ENCODE measurements around the gene CNPY1. TPM values are rescaled to one million over a fixed set of nuclear protein-coding genes. Genes with fewer than 3 reads are reported as not detected.

Gene CNPY1
- total and polyA plus RNA-seq, 2 of the 8 experiments (the other 6 are each of a cell fraction or from before 2014, with no cell fraction given): not detected

- DNase-seq (ENCODE audit: low read depth in 1 of 2, low spot score in 2 of 2) (no peak), FAIRE-seq (no peak)
- H3K4me3 ChIP-seq (ENCODE audit: extremely low read depth in 1 of 4, insufficient read depth in 2 of 4, low read depth in 3 of 4, low read length in 4 of 4): no peak overlapping the region
- H3K79me1 ChIP-seq (ENCODE audit: low read depth, low read length): no peaks in the 10 kb centered on the region
- H3K36me3 ChIP-seq (ENCODE audit: control insufficient read depth in 2 of 4, insufficient read depth in 4 of 4, low read length in 3 of 4): no peaks in the 10 kb centered on the region
- H2AK5ac ChIP-seq (ENCODE audit: low read depth, low read length): no peak overlapping the region
- no peak overlapping the region for H3K9ac ChIP-seq (replicated peaks in 1 of 4; ENCODE audit: extremely low read depth in 1 of 4, low read depth in 3 of 4, low read length in 3 of 4)
- H3K79me2 ChIP-seq (ENCODE audit: control insufficient read depth in 1 of 2, insufficient read depth in 2 of 2, low read length in 2 of 2): no peaks in the 10 kb centered on the region
- no peak overlapping the region for H3K14ac ChIP-seq (ENCODE audit: insufficient read length)
- H3K18ac ChIP-seq (ENCODE audit: extremely low read depth, low read length): no peak overlapping the region
- CTCF ChIA-PET (ENCODE audit: partially characterized antibody): interaction anchor here (0.6 to 9.4 kb wide), 3 partner anchors 11 to 42 kb away, joined by 3 to 64 read pairs (median 3); no protein-coding TSS in a partner anchor
- POLR2A ChIA-PET (ENCODE audit: partially characterized antibody): no interaction called here
- H3K4ac ChIP-seq (replicated peaks; ENCODE audit: insufficient read length, low read depth, low read length): no peak overlapping the region
- no peaks in the 10 kb centered on the region; a peak in 1 of 7 replicates for H3K4me1 ChIP-seq (replicated peaks in 1 of 4; ENCODE audit: control insufficient read depth in 3 of 4, insufficient read depth in 4 of 4, low read length in 3 of 4)
- H4K5ac ChIP-seq (ENCODE audit: insufficient read length, low read depth, low read length): no peak overlapping the region
- 96% methylated on average over 10 of the region's 10 CpGs; no CpG with 5 or more reads in 1 of the 2 experiments for WGBS, 2 experiments (ENCODE audit: extremely low coverage in 1 of 2, insufficient coverage in 1 of 2, insufficient read length in 1 of 2, insufficient replicate concordance in 2 of 2, low coverage in 1 of 2, low lambda C conversion rate in 2 of 2, missing lambda C conversion rate in 1 of 2)
- H4K8ac ChIP-seq (ENCODE audit: extremely low read depth, insufficient read depth, low read length): no peak overlapping the region
- no peak overlapping the region for H2BK12ac ChIP-seq (ENCODE audit: low read depth, low read length)
- no peak overlapping the region for H2BK15ac ChIP-seq (ENCODE audit: low read length)
- H4K91ac ChIP-seq (replicated peaks; ENCODE audit: insufficient read length, low read length): no peak overlapping the region
- no peak overlapping the region for H3K27ac ChIP-seq (ENCODE audit: low read depth, low read length)
- no peak overlapping the region for H2BK5ac ChIP-seq (ENCODE audit: low read depth, low read length)
- no peak overlapping the region for H2BK120ac ChIP-seq (replicated peaks; ENCODE audit: low read depth, low read length)
- no peak overlapping the region for H3K56ac ChIP-seq (replicated peaks; ENCODE audit: insufficient read length, low read depth, low read length)
- H3K9me3 ChIP-seq (ENCODE audit: insufficient read depth in 2 of 2, low read depth in 1 of 2, low read length in 1 of 2): no peaks in the 10 kb centered on the region
- no peak overlapping the region for H2AFZ ChIP-seq (ENCODE audit: low read length)
- H4K20me1 ChIP-seq (replicated peaks in 1 of 2; ENCODE audit: control insufficient read depth in 1 of 2, insufficient read depth in 2 of 2, low read length in 2 of 2): no peaks in the 10 kb centered on the region
- peaks cover 3% of the 10 kb centered on the region; the same call in 1 of the 2 replicates for H3K23me2 ChIP-seq (ENCODE audit: low read depth, low read length)
- no peak overlapping the region for H3K4me2 ChIP-seq (ENCODE audit: insufficient read depth in 1 of 2, low read depth in 2 of 2, low read length in 2 of 2)
- H3K27me3 ChIP-seq (replicated peaks in 1 of 4; ENCODE audit: control insufficient read depth in 3 of 4, extremely low read depth in 1 of 4, insufficient read depth in 3 of 4, low read length in 3 of 4): 0 out of 7 replicates have a peak, but pooled peaks cover 0 to 2% (median 0%) of the 10 kb centered on the region in 4 experiments
- H2BK20ac ChIP-seq (ENCODE audit: low read length): no peak overlapping the region
- H3K23ac ChIP-seq (ENCODE audit: insufficient read length): no peak overlapping the region
- no peak for TF ChIP-seq BCL11A (IDR thresholded peaks at IDR 0.05; ENCODE audit: low read depth in 2 of 2, low read length in 2 of 2)
These were observed 41.1 kb upstream of the CNPY1 start for GRCh38 chr7:155587486-155587885.

All from H1 (cell line).